Osteocyte (in vitro differentiated cells): ENCODE data around the gene GLIS2. TPM values are rescaled to one million over a fixed set of nuclear protein-coding genes. Genes with fewer than 3 reads are reported as not detected.

Source experiments
- DNase-seq: peaks from one replicate; pipeline ENCODE4 v3.0.0; 2021; ENCODE audit warnings: mixed read lengths; ENCODE audit not compliant: unreplicated experiment; ENCODE audit errors: extremely low spot score
- H3K27ac Mint-ChIP-seq: one replicate; pipeline ENCODE4 v1.8.0; 2021; ENCODE audit warnings: mild to moderate bottlenecking, mixed read lengths; ENCODE audit not compliant: unreplicated experiment
- H3K27me3 Mint-ChIP-seq: one replicate; pipeline ENCODE4 v1.8.0; 2021; ENCODE audit warnings: mixed read lengths; ENCODE audit not compliant: unreplicated experiment
- H3K36me3 Mint-ChIP-seq: one replicate; pipeline ENCODE4 v1.8.0; 2021; ENCODE audit warnings: mixed read lengths; ENCODE audit not compliant: unreplicated experiment
- H3K4me1 Mint-ChIP-seq: one replicate; pipeline ENCODE4 v1.8.0; 2021; ENCODE audit warnings: mixed read lengths; ENCODE audit not compliant: unreplicated experiment
- H3K4me3 Mint-ChIP-seq: one replicate; pipeline ENCODE4 v1.8.0; 2021; ENCODE audit warnings: mild to moderate bottlenecking, moderate library complexity, mixed read lengths; ENCODE audit not compliant: unreplicated experiment
- H3K9me3 Mint-ChIP-seq: one replicate; pipeline ENCODE4 v1.8.0; 2021; ENCODE audit warnings: mixed read lengths; ENCODE audit not compliant: unreplicated experiment
- total RNA-seq: library from RNA; stranded (reverse); gene quantifications from 2 replicates; pipeline ENCODE4 v1.2.1, GENCODE V29; 2021
- TF ChIP-seq, protein P1 (sequence below): fragments of 200-600 bp; sonication (generic); IDR thresholded peaks from 2 replicates; pipeline ENCODE4 v1.5.0; 2021; ENCODE audit warnings: antibody characterized with exemption, mild to moderate bottlenecking, moderate library complexity

Gene GLIS2
- total RNA-seq, 1 donor from 2014 or later, result 59.9 TPM

DNA sequence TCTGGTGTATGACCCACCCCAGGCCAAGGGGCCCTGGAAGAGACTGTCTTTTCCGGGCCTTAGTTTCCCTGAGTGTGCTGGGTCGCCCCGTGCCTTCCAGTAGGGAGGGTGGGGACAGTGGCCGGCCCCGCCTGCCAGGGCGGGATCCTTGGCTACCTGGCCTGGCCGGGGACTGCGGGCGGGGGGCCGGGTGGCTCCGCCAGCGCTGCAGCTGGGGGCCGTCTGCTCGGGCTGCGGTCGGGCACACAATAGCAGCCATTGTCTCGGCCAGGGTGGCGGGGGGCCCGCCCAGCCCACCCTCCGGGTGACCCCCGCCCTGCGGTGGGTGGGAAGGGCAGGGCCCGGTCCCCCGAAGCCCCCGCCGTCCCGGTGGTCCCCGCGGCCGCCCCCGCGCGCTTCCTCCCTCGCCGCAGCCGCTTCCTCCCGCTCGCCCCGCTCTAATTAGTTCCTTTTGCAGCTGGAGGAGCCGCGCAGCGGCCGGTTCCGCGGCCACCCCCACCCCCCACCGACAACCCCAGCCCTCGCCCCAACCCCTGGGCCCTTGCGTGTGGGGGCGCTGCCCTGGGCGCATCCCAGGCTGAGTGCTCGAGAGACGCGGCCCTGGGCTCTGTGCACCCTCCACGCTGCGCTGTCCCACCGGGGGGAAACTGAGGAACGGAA lies 11.6 kb downstream of the GLIS2 start:
- TF ChIP-seq, protein P1, sequence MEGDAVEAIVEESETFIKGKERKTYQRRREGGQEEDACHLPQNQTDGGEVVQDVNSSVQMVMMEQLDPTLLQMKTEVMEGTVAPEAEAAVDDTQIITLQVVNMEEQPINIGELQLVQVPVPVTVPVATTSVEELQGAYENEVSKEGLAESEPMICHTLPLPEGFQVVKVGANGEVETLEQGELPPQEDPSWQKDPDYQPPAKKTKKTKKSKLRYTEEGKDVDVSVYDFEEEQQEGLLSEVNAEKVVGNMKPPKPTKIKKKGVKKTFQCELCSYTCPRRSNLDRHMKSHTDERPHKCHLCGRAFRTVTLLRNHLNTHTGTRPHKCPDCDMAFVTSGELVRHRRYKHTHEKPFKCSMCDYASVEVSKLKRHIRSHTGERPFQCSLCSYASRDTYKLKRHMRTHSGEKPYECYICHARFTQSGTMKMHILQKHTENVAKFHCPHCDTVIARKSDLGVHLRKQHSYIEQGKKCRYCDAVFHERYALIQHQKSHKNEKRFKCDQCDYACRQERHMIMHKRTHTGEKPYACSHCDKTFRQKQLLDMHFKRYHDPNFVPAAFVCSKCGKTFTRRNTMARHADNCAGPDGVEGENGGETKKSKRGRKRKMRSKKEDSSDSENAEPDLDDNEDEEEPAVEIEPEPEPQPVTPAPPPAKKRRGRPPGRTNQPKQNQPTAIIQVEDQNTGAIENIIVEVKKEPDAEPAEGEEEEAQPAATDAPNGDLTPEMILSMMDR, result no peak
- Mint-ChIP-seq H3K9me3 (no peaks in the 10 kb centered on the region), H3K4me3 (no peak overlapping the region), H3K27me3 (no peaks in the 10 kb centered on the region), H3K36me3 (no peaks in the 10 kb centered on the region), H3K27ac (no peak overlapping the region), H3K4me1 (peaks cover 44% of the 10 kb centered on the region)
- no peak for DNase-seq

DNA sequence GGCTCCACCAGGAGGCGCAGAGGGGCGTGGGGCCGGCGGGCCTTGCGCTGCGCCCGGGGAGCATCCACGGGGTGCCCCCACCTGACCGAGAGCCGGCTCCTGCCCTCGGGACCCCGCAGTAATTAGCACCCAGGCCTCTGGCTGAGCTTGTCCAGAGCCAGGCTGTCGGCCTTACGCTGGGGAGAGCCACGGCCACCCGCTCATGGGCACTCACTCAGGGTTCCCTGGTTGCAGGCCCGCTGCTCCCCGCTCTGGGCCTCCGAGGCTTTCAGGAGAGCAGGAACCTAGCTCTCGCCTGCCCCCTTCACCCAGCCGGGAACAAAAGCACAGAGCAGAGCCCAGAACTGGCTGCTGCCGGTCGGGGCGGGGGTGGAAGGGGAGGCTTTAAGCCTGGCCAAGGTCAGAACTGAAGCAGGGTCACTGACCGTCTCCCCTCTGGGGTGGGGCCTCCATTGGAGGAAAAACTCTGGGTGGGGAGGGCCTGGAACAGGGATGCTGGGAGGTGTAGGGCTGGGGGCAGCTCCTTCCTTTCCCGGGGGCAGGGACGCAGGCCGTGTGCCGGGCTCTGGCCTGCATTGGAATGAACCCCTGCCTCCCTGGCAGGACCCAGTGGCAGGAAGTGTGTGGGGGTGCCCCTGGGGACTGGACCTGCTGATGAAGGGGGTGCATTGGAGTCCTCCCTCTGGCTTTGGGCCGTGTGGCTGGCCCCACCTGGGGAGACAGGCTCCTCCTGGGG lies 12.3 kb downstream of the GLIS2 start:
- Mint-ChIP-seq H3K4me3 (peak overlapping the region; percentile 38), H3K36me3 (no peaks in the 10 kb centered on the region), H3K4me1 (peaks cover 44% of the 10 kb centered on the region), H3K27ac (peak overlapping the region; percentile 87), H3K9me3 (no peaks in the 10 kb centered on the region), H3K27me3 (no peaks in the 10 kb centered on the region)
- TF ChIP-seq, protein P1, result peak; percentile 63
- no peak for DNase-seq

DNA sequence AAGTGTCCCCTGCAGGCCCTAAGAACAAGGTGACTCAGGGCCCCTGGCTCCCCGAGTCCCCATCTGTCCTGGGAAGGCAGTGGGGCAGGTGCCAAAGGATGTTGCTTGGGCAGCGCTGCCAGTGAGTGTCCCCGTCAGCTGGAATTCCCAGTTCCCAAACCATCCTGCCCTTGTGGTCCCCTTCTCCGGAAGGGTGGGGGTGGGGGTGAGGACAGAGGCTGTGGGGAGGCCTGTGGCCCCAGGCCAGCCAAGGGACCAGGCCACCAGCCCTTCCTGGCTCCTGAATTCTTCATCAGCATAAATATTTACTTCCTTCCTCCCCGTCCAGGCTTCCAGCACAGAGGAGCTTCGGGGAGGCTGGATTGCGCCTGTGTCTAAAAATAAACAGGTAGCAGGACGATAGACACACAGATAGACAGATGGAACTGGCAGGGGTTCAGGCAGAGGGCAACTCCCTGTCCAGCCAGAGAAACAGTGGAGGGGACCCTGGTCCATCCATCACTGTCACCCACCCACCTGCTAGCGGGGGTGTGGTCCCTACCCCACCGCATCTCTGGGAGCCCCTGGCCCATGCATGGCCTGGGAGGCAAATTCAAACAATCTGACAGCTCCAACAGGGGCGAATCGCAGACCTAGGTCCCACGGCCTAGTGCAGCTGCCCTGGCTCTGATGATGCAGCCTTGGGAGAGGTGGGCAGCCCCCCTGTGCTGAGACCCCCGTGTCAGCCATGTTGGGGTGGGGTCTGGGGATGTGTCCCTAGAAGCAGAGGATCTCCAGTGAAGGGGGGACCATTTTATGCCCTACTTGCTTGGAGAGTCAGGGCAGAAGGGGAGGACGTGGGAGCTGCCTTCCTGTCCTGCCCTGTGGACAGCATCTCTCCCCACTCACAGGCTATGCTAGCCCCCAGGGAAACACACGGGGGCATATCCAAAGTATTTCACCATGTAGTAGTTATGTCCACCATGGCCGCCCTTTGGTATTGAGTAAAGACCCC lies 13.2 kb downstream of the GLIS2 start:
- peaks cover 37% of the 10 kb centered on the region for H3K4me1 Mint-ChIP-seq

DNA sequence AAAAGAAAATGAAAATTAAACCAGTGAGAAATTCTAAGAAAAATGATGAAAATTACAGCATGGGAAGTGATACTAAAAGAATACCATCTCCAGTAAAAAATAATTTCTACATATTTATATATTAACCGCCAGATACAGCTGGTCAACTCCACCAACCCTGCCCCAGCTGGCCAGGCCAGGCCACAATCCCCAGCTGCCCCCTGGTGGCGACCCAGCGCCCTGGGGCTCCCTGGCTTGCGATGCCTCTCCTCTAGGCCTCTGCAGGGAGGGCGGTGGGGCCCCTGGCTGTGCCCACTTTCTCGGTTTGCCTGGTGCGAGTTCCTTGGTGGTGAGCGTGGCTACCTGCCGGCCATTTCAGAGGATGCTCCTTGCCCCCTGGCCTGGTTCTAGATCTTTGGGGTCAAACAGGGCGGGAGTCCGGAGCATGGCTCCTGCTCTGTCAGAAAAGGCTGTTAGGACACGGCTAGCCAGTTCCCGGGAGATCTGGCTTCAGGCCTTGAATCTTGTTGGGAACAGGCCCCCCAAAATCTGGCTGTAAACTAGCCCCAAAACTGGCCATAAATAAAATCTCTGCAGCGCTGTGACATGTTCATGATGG lies 14.5 kb downstream of the GLIS2 start:
- peak overlapping the region; percentile 63 for H3K27ac Mint-ChIP-seq
- peak; percentile 94 for DNase-seq
- no peaks in the 10 kb centered on the region for H3K36me3 Mint-ChIP-seq
- TF ChIP-seq, protein P1, result peak; percentile 96
- H3K27me3 Mint-ChIP-seq, result no peaks in the 10 kb centered on the region
- H3K9me3 Mint-ChIP-seq, result no peaks in the 10 kb centered on the region
- H3K4me1 Mint-ChIP-seq, result peaks cover 29% of the 10 kb centered on the region
- no peak overlapping the region for H3K4me3 Mint-ChIP-seq

More for the DNA sequence above, 13.2 kb downstream of the GLIS2 start:
- TF ChIP-seq, protein P1, result no peak
- no peaks in the 10 kb centered on the region for H3K36me3 Mint-ChIP-seq
- no peaks in the 10 kb centered on the region for H3K27me3 Mint-ChIP-seq
- H3K4me3 Mint-ChIP-seq, result no peak overlapping the region
- H3K9me3 Mint-ChIP-seq, result no peaks in the 10 kb centered on the region
- H3K27ac Mint-ChIP-seq, result peak overlapping the region; percentile 87
- no peak for DNase-seq
